HepG2 (cell line): ENCODE measurements around the gene IFT122. TPM values are rescaled to one million over a fixed set of nuclear protein-coding genes. Genes with fewer than 3 reads are reported as not detected.

Experiments
- ATAC-seq: fragments of 200-7000 bp; cut with Tn5 transposase; 3 replicates; pipeline ENCODE4 v1.9.1; 2020; ENCODE audit warnings: mild to moderate bottlenecking, moderate library complexity
- BruUV-seq: library from RNA; stranded (reverse); fragments of 400-500 nt; replicated peaks from 2 replicates; lab custom pipeline; 2021; lab: Mats Ljungman, UMichigan
- CTCF ChIA-PET: fragments of 300-600 bp; formaldehyde crosslinking; extraction: SDS; loops from one replicate; lab custom pipeline; 2021; ENCODE audit warnings: low total read pairs, inconsistent platforms, low intra/inter-chr PET ratio; lab: Yijun Ruan, JAX
- POLR2A ChIA-PET: fragments of 350-600 bp; sonication (Branson Sonifier 250); formaldehyde crosslinking; loops from one replicate; lab custom pipeline; 2020; ENCODE audit warnings: antibody characterized with exemption, inconsistent platforms; lab: Yijun Ruan, JAX
- DNase-seq: peaks from one replicate; pipeline ENCODE4 v3.0.0-alpha.2; 2015; ENCODE audit warnings: low spot score
- FAIRE-seq: peaks from 3 replicates; lab custom pipeline; 2011; peaks lifted over from hg19 to GRCh38; lab: Jason Lieb, UNC
- H2AFZ ChIP-seq: one replicate; pipeline ENCODE4 v1.6.1; 2011; ENCODE audit warnings: low read length, inconsistent platforms
- H3K27ac ChIP-seq: fragments of 300-600 bp; 3 replicates; pipeline ENCODE4 v1.8.0; 2011; ENCODE audit warnings: mixed run types, mild to moderate bottlenecking, mixed read lengths, low read length, inconsistent platforms; ENCODE audit not compliant: insufficient read depth; ENCODE audit errors: extremely low read length
- H3K27me3 ChIP-seq, 2 experiments: fragments of 200-600 bp in 1 of 2; 2 replicates in 1 of 2; 3 replicates in 1 of 2; pipeline versions ENCODE4 v1.6.0 to v1.8.0; 2011; ENCODE audit warnings: low read length in 2 of 2, mild to moderate bottlenecking in 2 of 2, moderate library complexity in 2 of 2, inconsistent platforms in 1 of 2; ENCODE audit not compliant: insufficient read depth in 2 of 2, control insufficient read depth in 1 of 2
- H3K36me3 ChIP-seq, 2 experiments: fragments of 200-600 bp in 1 of 2; replicated peaks in 1 of 2; 2 replicates in 1 of 2; 3 replicates in 1 of 2; pipeline versions ENCODE4 v1.5.1 to v1.8.0; 2011; ENCODE audit warnings: low read length in 2 of 2, inconsistent platforms in 1 of 2; ENCODE audit not compliant: insufficient read depth in 2 of 2, control insufficient read depth in 1 of 2
- H3K4me1 ChIP-seq: 2 replicates; pipeline ENCODE4 v1.5.1; 2012; ENCODE audit warnings: low read length, inconsistent platforms; ENCODE audit not compliant: insufficient read depth
- H3K4me2 ChIP-seq: 2 replicates; pipeline ENCODE4 v1.6.0; 2011; ENCODE audit warnings: low read depth, low read length, inconsistent platforms
- H3K4me3 ChIP-seq, 3 experiments: fragments of 200-600 bp in 1 of 3; sonication (generic), shearing (Covaris generic) in 1 of 3; replicated peaks in 1 of 3; 2 replicates each; pipeline ENCODE4 v1.5.1; 2011 to 2016; ENCODE audit warnings: low read length in 3 of 3, inconsistent platforms in 2 of 3, low read depth in 2 of 3, mild to moderate bottlenecking in 2 of 3, control low read depth in 1 of 3, mixed read lengths in 1 of 3; ENCODE audit not compliant: insufficient read depth in 1 of 3
- H3K79me2 ChIP-seq: one replicate; pipeline ENCODE4 v1.6.1; 2011; ENCODE audit warnings: low read length, inconsistent platforms; ENCODE audit not compliant: insufficient read depth
- H3K9ac ChIP-seq: 2 replicates; pipeline ENCODE4 v1.6.0; 2011; ENCODE audit warnings: mild to moderate bottlenecking, low read depth, low read length, inconsistent platforms; ENCODE audit not compliant: insufficient read depth
- H3K9me3 ChIP-seq: 2 replicates; pipeline ENCODE4 v1.5.1; 2012; ENCODE audit warnings: mild to moderate bottlenecking, low read length
- H4K20me1 ChIP-seq: 2 replicates; pipeline ENCODE4 v1.6.0; 2011; ENCODE audit warnings: inconsistent platforms, mild to moderate bottlenecking, low read length, moderate library complexity; ENCODE audit not compliant: insufficient read depth
- EHMT2 ChIP-seq: fragments of 200-600 bp; sonication (generic); IDR thresholded peaks from 2 replicates; pipeline ENCODE4 v1.7.0; 2017; ENCODE audit warnings: antibody characterized with exemption, low read depth, low read length, borderline replicate concordance
- FIP1L1 ChIP-seq: fragments of 200-400 bp; formaldehyde crosslinking; IDR thresholded peaks from 2 replicates; pipeline ENCODE4 v1.6.1; 2018; ENCODE audit warnings: low read depth, mild to moderate bottlenecking, low read length, moderate library complexity, borderline replicate concordance; ENCODE audit not compliant: insufficient read depth
- KMT2A ChIP-seq: sonication (generic); formaldehyde crosslinking; IDR thresholded peaks from 2 replicates; pipeline ENCODE4 v1.4.0; 2020; ENCODE audit warnings: missing genetic modification reagents
- NCOA1 ChIP-seq: sonication (generic); formaldehyde crosslinking; IDR thresholded peaks from 2 replicates; pipeline ENCODE4 v1.9.0; 2021; ENCODE audit warnings: missing genetic modification reagents
- PHF20 ChIP-seq: sonication (generic); formaldehyde crosslinking; IDR thresholded peaks from 2 replicates; pipeline ENCODE4 v1.5.0; 2020; ENCODE audit warnings: mild to moderate bottlenecking, missing genetic modification reagents
- ZNF232 ChIP-seq: sonication (generic); formaldehyde crosslinking; IDR thresholded peaks from 2 replicates; pipeline ENCODE4 v1.4.0; 2020; ENCODE audit warnings: missing genetic modification reagents, borderline replicate concordance
- ZNF430 ChIP-seq: sonication (generic); formaldehyde crosslinking; IDR thresholded peaks from 2 replicates; pipeline ENCODE4 v1.9.0; 2021; ENCODE audit warnings: mild to moderate bottlenecking, missing genetic modification reagents
- ZNF460 ChIP-seq: sonication (generic); formaldehyde crosslinking; IDR thresholded peaks from 2 replicates; pipeline ENCODE4 v1.5.1; 2020; ENCODE audit warnings: missing genetic modification reagents, mild to moderate bottlenecking, borderline replicate concordance
- ZNF768 ChIP-seq: sonication (generic); formaldehyde crosslinking; IDR thresholded peaks from 2 replicates; pipeline ENCODE4 v1.4.0; 2020; ENCODE audit warnings: missing genetic modification reagents
- WGBS: methylation state at CpG from one replicate; pipeline ENCODE4 v1.1.6; 2017; ENCODE audit warnings: low lambda C conversion rate; 5-methylcytosine and 5-hydroxymethylcytosine counted together
- in situ Hi-C: cut with HindIII; loops from 2 replicates; pipeline ENCODE4 v1.10.0; 2017; ENCODE audit warnings: low pct_unique_long_range_greater_than_20kb; ENCODE audit not compliant: extremely low pct_ligation_motif_present
- intact Hi-C: fragments of 100-400 bp; cut with micrococcal nuclease; formaldehyde crosslinking; loops from one replicate; pipeline ENCODE4 v1.10.0; 2022; ENCODE audit not compliant: unreplicated experiment
- polyA plus RNA-seq, 8 experiments: library from polyadenylated mRNA; depleted of rRNA in 3 of 8; stranded (reverse) in 7 of 8; unstranded in 1 of 8; fragments of >200 nt; fragmentation: Illumina TruSeq in 4 of 8; extraction: Trizol in 4 of 8; gene quantifications; 2 replicates each; pipeline versions ENCODE4 v1.2.1 to v1.2.3, GENCODE V29; 2011 to 2016; ENCODE audit warnings: low read depth in 4 of 8, missing spikeins in 1 of 8, mixed read lengths in 1 of 8; ENCODE audit not compliant: insufficient read depth in 1 of 8
- total RNA-seq, 5 experiments: library from RNA; depleted of rRNA; stranded (reverse); fragments of >200 nt; fragmentation: Illumina TruSeq; extraction: Trizol; gene quantifications; 2 replicates each; pipeline ENCODE4 v1.2.3, GENCODE V29; 2016; ENCODE audit warnings: low read depth in 1 of 5
- TF ChIP-seq, protein P1 (sequence below): sonication (generic); formaldehyde crosslinking; IDR thresholded peaks from 2 replicates; pipeline ENCODE4 v1.9.0; 2022; ENCODE audit warnings: missing genetic modification reagents, mild to moderate bottlenecking, borderline replicate concordance

IFT122 gene
- total and polyA plus RNA-seq, 2 of the 13 experiments (the other 11 are each of a cell fraction or from before 2014, with no cell fraction given): 10.1 to 10.3 TPM

DNA sequence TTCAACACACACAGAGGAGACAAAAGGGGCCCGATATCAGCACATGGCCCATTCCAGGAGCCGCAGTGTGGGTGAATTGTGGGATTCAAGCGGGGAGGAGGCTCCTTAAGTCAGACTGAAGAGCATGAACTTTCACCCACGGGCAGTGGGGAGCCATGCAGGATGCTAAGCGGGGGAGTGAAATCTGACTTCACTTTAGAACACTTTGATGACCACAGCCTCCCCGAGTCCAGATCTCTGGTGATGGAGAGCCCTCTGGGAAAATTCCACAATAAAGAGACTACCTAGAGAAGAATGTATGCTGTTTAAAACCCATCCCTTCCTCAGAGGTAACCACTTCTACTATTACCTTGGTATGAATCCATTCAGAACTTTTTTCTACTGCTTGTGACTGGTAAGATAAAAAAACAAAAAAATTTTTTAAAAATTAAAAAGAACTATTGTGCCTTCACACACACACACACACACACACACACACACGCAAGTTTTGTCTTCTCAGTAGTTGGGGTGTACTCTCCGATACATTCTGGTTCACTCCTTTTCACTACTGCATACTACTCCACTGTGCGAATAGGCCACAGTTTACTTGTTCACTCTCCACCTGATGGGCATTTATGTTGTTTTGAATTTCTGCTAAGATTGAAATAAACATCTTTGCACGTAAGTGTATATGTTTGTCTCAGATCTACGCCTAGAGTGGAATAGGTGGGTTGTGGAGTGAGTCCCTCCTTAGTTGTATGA is 100.9 kb downstream of the IFT122 start (continued):
- no peak for TF ChIP-seq ZNF232 (CRISPR knock-in tag)
- no peak for TF ChIP-seq KMT2A (CRISPR knock-in tag)
- TF ChIP-seq EHMT2: no peak
- TF ChIP-seq, protein P1, sequence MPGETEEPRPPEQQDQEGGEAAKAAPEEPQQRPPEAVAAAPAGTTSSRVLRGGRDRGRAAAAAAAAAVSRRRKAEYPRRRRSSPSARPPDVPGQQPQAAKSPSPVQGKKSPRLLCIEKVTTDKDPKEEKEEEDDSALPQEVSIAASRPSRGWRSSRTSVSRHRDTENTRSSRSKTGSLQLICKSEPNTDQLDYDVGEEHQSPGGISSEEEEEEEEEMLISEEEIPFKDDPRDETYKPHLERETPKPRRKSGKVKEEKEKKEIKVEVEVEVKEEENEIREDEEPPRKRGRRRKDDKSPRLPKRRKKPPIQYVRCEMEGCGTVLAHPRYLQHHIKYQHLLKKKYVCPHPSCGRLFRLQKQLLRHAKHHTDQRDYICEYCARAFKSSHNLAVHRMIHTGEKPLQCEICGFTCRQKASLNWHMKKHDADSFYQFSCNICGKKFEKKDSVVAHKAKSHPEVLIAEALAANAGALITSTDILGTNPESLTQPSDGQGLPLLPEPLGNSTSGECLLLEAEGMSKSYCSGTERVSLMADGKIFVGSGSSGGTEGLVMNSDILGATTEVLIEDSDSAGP: no peak
- TF ChIP-seq ZNF460 (CRISPR knock-in tag): no peak
- TF ChIP-seq FIP1L1: no peak
- TF ChIP-seq PHF20 (CRISPR knock-in tag): no peak
- no peak for TF ChIP-seq ZNF430 (CRISPR knock-in tag)

DNA sequence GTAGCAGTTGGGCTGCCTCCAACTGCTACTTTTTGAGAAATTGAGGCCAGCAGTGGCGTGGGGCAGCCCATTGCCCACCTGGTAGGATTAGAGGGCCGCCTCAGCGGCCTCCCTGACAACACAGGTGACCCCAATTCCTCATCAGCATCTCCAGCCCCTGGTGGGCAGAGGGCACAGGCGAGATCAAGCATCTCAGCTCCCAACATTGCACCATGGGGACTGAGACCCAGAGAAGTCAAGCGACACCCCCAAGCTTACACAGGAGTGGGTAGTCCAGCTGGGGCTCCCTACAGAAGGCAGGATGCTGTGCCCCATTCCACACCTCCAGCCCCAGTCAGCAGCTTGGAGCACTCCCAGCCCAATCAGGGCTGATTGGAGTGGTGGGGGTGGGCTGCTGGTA is 102.7 kb downstream of the IFT122 start:
- Histone ChIP-seq H2AFZ (no peak overlapping the region), H3K79me2 (no peaks in the 10 kb centered on the region), H3K4me2 (no peak overlapping the region), H3K27me3 (peaks cover 0 to 8% of the 10 kb centered on the region in 2 experiments; a peak in 1 of 5 replicates), H3K27ac (no peak overlapping the region), H3K9ac (no peak overlapping the region), H3K4me1 (peaks cover 47% of the 10 kb centered on the region), H4K20me1 (no peaks in the 10 kb centered on the region), H3K9me3 (no peaks in the 10 kb centered on the region), H3K4me3 (no peak overlapping the region), H3K36me3 (no peaks in the 10 kb centered on the region)
- 80% methylated on average over 1 of the region's 5 CpGs for WGBS
- CTCF ChIA-PET: no interaction called here
- no peak for FAIRE-seq
- intact Hi-C loops: no loop called here
- POLR2A ChIA-PET: interaction anchor here (1.5 kb wide), 1 partner anchor 8 kb away, joined by 8 read pairs; no protein-coding TSS in a partner anchor
- no peak for DNase-seq
- BruUV-seq: no TSS peak
- TF ChIP-seq ZNF768 (peak; percentile 54; the same call in 1 of the 2 replicates), NCOA1 (CRISPR knock-in tag) (no peak)
- no peak for ATAC-seq
- in situ Hi-C loops: no loop called here
